Omental fat pad (tissue), 4 donors: ENCODE results near the gene SPAM1. TPM values are rescaled to one million over a fixed set of nuclear protein-coding genes. Genes with fewer than 3 reads are reported as not detected.

Source experiments
- ATAC-seq: fragments of 150-250 bp; one replicate; pipeline ENCODE4 v1.9.1; 2016; ENCODE audit warnings: mild to moderate bottlenecking, moderate library complexity; ENCODE audit not compliant: low FRiP score
- DNase-seq: peaks from one replicate; pipeline ENCODE4 v3.0.0-alpha.2; 2019; ENCODE audit warnings: low spot score
- CTCF ChIP-seq, 3 donors: fragments of 450-650 bp; IDR thresholded peaks; one replicate each; pipeline ENCODE4 v1.5.1; 2016 to 2017; ENCODE audit warnings: antibody characterized with exemption in 3 of 3, mild to moderate bottlenecking in 3 of 3, moderate library complexity in 2 of 3
- total RNA-seq, 4 donors: library from RNA; depleted of rRNA; stranded (reverse); fragments of >200 nt; gene quantifications; one replicate each; pipeline ENCODE4 v1.1.0, GENCODE V29; 2016

Gene SPAM1
- total RNA-seq, 4 donors from 2014 or later = not detected

DNA sequence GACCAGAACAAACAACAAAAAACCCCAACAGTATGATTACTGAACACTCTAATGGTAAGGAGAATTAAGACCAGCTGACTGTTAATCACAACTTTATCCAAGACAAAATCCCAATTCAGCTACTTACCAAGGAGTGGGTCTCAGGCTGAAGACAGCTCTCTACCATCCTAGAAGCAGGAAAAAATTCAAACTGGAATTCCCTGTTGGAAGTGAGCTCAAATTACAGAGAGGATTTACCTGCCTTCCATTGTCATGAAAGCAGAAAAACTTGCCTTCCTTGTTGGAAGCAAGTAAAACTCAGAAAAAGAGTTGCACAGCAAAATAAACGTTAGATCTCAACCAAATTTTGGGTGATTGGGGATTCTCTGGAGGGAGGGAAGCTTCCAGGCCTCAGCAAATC is 20.9 kb downstream of the SPAM1 start:
- TF ChIP-seq CTCF (IDR thresholded peaks at IDR 0.05) = no peak
- DNase-seq (no peak), ATAC-seq (no peak)

DNA sequence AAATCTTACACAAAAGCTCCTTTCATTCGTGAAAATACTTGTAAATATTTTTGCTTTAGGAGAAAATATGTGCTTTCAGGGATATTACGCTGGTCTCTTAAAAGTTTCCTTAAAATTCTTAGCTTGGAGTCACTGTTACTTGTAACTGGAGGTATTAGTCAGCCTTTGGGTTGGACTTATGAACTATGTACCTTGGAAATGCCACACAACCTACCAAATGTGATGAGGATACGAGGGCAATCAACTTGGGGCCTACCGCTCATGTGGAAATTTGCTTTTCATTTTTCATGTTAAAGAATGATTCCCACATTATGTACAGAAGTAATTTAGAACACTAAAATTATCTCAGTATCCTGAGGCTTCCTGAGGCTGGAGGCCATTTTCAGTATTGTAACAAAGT is 23.1 kb downstream of the SPAM1 start:
- DNase-seq (no peak), ATAC-seq (no peak)
- no peak for TF ChIP-seq CTCF (IDR thresholded peaks at IDR 0.05)

- TF ChIP-seq CTCF (IDR thresholded peaks at IDR 0.05) = no peak
- ATAC-seq (no peak), DNase-seq (no peak)
Measured at GRCh38 chr7:123958186-123958703, 33.2 kb downstream of the SPAM1 start.

DNA sequence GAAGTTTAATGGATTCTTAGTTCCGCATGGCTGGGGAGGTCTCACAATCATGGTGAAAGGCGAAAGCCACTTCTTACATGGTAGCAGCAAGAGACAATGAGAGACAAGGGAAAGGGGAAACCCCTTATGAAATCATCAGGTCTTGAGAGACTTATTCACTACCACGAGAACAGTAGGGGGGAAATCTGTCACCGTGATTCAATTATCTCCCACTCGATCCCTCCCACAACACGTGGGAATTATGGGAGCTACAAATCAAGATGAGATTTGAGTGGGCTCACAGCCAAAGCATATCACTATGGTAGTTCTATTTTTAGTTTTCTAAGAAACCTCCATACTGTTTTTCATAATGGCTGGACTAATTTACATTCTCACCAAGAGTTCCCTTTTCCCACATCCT is 36.7 kb downstream of the SPAM1 start:
- no peak for ATAC-seq
- no peak for DNase-seq
- no peak for TF ChIP-seq CTCF (IDR thresholded peaks at IDR 0.05)

DNA sequence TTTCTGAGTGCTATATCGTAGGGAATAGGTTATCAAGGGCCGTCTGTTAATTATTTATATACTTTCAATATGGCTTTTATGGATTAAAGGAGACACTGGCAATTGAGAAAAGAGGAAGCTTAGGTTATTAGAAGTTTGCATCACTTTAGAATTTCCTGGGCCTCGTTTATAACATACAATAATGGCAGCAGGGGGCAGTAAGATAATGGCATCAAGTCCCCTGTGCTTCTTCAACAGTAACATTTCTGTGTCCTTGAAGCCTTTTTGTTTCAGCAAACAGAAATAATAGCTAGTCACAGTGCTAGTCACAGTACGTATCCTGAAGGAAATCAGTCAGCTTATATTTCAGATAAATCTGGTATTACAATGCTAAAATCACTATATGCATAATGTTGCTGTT is 41.9 kb downstream of the SPAM1 start:
- TF ChIP-seq CTCF (IDR thresholded peaks at IDR 0.05) = no peak
- no peak for ATAC-seq

GRCh38 chr7:123972045-123972444 is 47.0 kb downstream of the SPAM1 start:
- no peak for ATAC-seq
- TF ChIP-seq CTCF (IDR thresholded peaks at IDR 0.05) = no peak
- no peak for DNase-seq

More for the DNA sequence above, 41.9 kb downstream of the SPAM1 start:
- no peak for DNase-seq

- no peak for TF ChIP-seq CTCF (IDR thresholded peaks at IDR 0.05)
- ATAC-seq = no peak
- DNase-seq = no peak
Measured at GRCh38 chr7:123972831-123973230, 47.8 kb downstream of the SPAM1 start.
